Natural killer cell treated with Interleukin-12 subunit alpha and Interleukin-12 subunit beta and Interleukin-15 and Interleukin-18, amount 100 ng/mL, for 72 hours (primary cell): ENCODE measurements around the gene PALLD. TPM values are rescaled to one million over a fixed set of nuclear protein-coding genes. Genes with fewer than 3 reads are reported as not detected.
A peak's percentile ranks its signal among the peaks of the same experiment; 100 is the strongest.

Experiments used
- ATAC-seq, 2 donors: fragments of 150-1000 bp; cut with Tn5 transposase in 1 of 2; sonication (Bioruptor Pico), chemical (Tn5 transposase) in 1 of 2; 2 replicates each; pipeline ENCODE4 v1.10.0; 2021
- DNase-seq: peaks from one replicate; pipeline ENCODE4 v3.0.0; 2022; ENCODE audit warnings: low spot score
- H3K27ac Mint-ChIP-seq, 2 donors: 1 replicate in 1 of 2; 2 replicates in 1 of 2; pipeline ENCODE4 v1.8.0; 2022; ENCODE audit warnings: mixed read lengths in 2 of 2, mild to moderate bottlenecking in 1 of 2, moderate library complexity in 1 of 2
- H3K27me3 Mint-ChIP-seq, 2 donors: 1 replicate in 1 of 2; 2 replicates in 1 of 2; pipeline ENCODE4 v1.8.0; 2022; ENCODE audit warnings: mixed read lengths in 2 of 2
- H3K36me3 Mint-ChIP-seq: one replicate; pipeline ENCODE4 v1.8.0; 2022; ENCODE audit warnings: mixed read lengths
- H3K4me1 Mint-ChIP-seq, 2 donors: 1 replicate in 1 of 2; 2 replicates in 1 of 2; pipeline ENCODE4 v1.8.0; 2022; ENCODE audit warnings: low read depth in 2 of 2, mixed read lengths in 2 of 2, mild to moderate bottlenecking in 1 of 2
- H3K4me3 Mint-ChIP-seq: one replicate; pipeline ENCODE4 v1.8.0; 2022; ENCODE audit warnings: mixed read lengths
- H3K9me3 Mint-ChIP-seq: 2 replicates; pipeline ENCODE4 v1.8.0; 2022; ENCODE audit warnings: mixed read lengths
- total RNA-seq, 2 donors: library from RNA; stranded (reverse); gene quantifications; one replicate each; pipeline ENCODE4 v1.2.3, GENCODE V29; 2022

Gene PALLD
- total RNA-seq, 2 donors from 2014 or later = 0.52 to 11.0 TPM

DNA sequence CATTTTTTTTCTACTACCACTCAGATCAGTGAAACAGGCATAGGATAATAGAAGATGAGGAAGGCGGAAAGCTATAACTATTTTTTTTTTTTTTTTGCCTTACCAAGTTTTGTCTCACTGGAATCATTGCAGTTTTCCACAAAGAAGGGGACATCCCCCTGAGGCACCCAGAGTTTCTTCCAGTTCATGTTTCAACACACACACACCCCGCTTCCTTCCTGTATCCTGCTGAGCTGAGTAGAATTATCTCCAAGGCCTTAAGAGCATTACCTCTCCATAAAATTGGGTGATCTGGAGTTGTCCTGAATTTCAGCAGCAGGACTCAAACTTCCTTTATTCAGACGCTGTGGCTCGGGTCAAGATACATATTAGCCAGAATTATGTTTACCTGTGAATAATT lies 111.9 kb downstream of the PALLD start:
- H3K27ac Mint-ChIP-seq = no peak overlapping the region
- no peak for DNase-seq
- H3K4me3 Mint-ChIP-seq = no peak overlapping the region
- peaks cover 19 to 20% of the 10 kb centered on the region in 2 donors for H3K27me3 Mint-ChIP-seq
- H3K4me1 Mint-ChIP-seq = no peaks in the 10 kb centered on the region
- no peaks in the 10 kb centered on the region for H3K9me3 Mint-ChIP-seq
- no peak for ATAC-seq
- no peaks in the 10 kb centered on the region for H3K36me3 Mint-ChIP-seq

DNA sequence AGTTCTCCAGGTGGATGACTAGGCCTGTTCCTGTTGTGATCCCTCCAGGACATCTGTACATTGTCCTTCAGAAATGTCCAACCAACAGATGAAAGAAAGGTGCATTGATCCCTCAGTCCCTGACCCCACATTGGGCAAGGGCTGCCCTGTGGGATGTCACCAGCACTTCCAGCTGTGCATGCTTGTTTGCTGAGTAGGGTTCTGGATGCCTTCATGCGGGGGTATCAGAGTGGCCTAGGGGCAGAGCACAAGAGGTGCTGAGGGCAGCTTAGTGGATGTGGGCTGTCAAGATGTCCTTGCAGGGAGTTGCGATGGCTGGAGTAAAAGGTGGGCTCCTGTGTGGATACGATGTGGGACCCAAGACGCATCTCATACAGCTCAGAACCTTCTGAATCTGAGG lies 112.5 kb downstream of the PALLD start:
- no peak for DNase-seq
- Mint-ChIP-seq H3K4me1 (no peaks in the 10 kb centered on the region), H3K27ac (no peak overlapping the region), H3K9me3 (no peaks in the 10 kb centered on the region), H3K4me3 (no peak overlapping the region), H3K27me3 (peaks cover 19 to 20% of the 10 kb centered on the region in 2 donors), H3K36me3 (no peaks in the 10 kb centered on the region)
- peak in 1 of 2 donors; percentile 48 for ATAC-seq

- Mint-ChIP-seq H3K27me3 (peaks cover 19 to 20% of the 10 kb centered on the region in 2 donors), H3K9me3 (no peaks in the 10 kb centered on the region), H3K4me1 (no peaks in the 10 kb centered on the region), H3K4me3 (no peak overlapping the region), H3K27ac (no peak overlapping the region), H3K36me3 (no peaks in the 10 kb centered on the region)
- no peak for ATAC-seq
- no peak for DNase-seq
These were observed 114.2 kb downstream of the PALLD start for GRCh38 chr4:168610911-168611530.

DNA sequence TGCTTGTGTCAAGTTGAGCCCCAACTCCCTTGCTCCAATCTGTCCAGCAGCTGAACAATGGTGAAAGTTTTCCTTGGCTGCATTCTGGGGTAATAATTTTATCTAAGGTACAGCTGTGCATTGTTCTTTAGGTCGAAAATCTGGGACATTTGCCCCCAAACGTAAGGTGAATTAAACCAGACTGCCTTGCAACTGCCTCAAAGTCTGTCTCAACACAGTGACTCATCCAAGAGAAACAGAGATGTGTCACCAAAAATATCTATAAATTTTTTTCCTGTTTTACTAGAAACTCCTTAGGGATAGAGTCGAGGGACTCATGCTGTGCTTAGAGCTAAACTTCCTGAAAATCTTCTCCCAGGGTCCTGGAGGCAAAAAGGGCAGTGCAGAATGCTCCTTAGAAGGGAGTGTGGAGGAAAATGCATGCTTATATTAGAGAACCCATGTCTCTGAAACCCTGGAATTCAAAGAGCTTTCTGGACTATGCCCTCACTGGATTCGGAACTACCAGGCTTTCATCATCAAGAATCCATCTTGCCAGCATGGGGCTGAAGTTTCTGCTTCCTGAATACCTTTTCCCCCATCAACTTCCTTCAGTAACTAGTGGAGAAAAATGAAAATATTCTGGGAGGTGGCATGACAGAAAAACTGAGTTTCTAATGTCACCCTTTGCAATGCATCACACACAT lies 115.7 kb downstream of the PALLD start:
- Mint-ChIP-seq H3K36me3 (no peaks in the 10 kb centered on the region), H3K9me3 (no peaks in the 10 kb centered on the region), H3K27ac (no peak overlapping the region), H3K4me1 (no peaks in the 10 kb centered on the region), H3K4me3 (no peak overlapping the region), H3K27me3 (peaks cover 14 to 19% of the 10 kb centered on the region in 2 donors)
- ATAC-seq (no peak), DNase-seq (no peak)

GRCh38 chr4:168613869-168614268 lies 117.0 kb downstream of the PALLD start:
- ATAC-seq (no peak), DNase-seq (no peak)
- Mint-ChIP-seq H3K4me3 (no peak overlapping the region), H3K4me1 (no peaks in the 10 kb centered on the region), H3K27me3 (peaks cover 13 to 18% of the 10 kb centered on the region in 2 donors), H3K36me3 (no peaks in the 10 kb centered on the region), H3K9me3 (no peaks in the 10 kb centered on the region), H3K27ac (no peak overlapping the region)

- no peaks in the 10 kb centered on the region for H3K9me3 Mint-ChIP-seq
- H3K4me3 Mint-ChIP-seq = no peak overlapping the region
- H3K36me3 Mint-ChIP-seq = no peaks in the 10 kb centered on the region
- no peaks in the 10 kb centered on the region for H3K4me1 Mint-ChIP-seq
- H3K27me3 Mint-ChIP-seq = peaks cover 19 to 21% of the 10 kb centered on the region in 2 donors
- DNase-seq (no peak), ATAC-seq (no peak)
- no peak overlapping the region for H3K27ac Mint-ChIP-seq
These were observed 117.6 kb downstream of the PALLD start for GRCh38 chr4:168614281-168615057.

DNA sequence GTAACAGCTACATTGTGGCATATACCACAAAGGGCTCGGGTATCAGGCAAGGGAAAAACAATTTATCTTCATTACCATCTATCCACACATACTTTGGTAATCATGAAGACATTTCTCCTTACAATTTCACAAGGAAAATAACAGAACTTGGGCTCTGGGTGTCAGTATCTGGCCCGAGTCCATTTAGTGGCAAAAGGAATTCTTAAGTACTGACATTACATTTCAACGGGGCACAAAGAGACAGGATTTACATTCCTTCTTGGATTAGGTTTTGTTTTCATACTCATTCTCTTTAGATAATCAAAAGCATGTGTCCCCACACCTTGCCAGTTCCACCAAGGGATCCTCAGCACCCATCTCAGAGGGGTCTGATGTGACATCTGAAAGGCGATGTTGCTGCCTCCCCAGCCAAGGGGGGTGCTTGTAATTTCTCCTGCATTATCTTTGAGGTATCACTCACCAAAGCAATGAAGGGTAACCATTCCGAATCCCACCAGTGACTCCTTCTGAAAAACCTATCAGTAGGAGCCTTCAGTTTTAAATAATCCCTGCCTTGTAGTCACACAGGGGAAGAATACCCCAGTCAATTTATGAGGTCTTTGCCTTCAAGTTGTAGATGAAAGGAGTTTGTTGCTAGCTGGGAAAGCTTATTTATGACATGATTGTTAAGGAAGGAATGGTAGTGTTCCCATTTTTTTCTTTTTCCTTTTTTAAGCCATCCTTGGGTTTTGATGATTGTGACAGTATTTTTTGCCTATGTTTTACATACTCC lies 118.6 kb downstream of the PALLD start:
- H3K4me3 Mint-ChIP-seq = no peak overlapping the region
- peaks cover 16 to 20% of the 10 kb centered on the region in 2 donors for H3K27me3 Mint-ChIP-seq
- no peaks in the 10 kb centered on the region for H3K36me3 Mint-ChIP-seq
- ATAC-seq (no peak), DNase-seq (no peak)
- no peaks in the 10 kb centered on the region for H3K9me3 Mint-ChIP-seq
- no peak overlapping the region for H3K27ac Mint-ChIP-seq
- no peaks in the 10 kb centered on the region for H3K4me1 Mint-ChIP-seq

DNA sequence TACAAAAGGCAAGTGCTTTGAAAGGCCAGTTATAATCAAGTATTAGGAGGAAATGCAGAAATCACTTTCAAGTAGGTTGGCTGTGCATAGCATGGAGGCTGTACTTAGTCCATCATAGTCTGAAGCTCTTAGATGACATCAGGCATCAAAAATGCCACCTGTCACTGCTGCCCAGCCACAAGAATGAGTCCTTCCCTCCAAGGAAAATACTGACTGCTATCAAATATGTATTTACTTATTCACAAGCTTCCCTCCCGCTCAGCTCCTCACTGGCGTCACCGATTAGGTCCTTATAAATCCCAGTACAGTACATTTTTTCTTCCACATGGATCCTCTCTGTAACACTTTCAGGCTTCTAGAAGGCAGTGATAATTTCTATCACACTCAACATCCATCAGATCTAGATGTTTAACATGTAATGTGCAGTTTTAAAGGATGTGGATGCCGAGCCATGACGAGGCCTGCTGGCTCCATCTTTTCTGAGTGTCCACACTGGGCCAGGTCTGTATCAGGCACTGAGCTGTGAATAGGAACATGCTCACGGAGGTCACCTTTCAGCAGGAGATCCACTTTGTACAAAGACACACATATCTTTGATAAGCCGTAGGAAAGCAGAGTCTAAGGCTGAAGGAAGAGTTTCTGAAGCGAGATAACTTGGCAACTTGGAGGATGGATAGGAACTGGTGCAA lies 121.9 kb downstream of the PALLD start:
- no peaks in the 10 kb centered on the region for H3K4me1 Mint-ChIP-seq
- H3K27me3 Mint-ChIP-seq = peaks cover 20 to 35% of the 10 kb centered on the region in 2 donors
- no peak overlapping the region for H3K4me3 Mint-ChIP-seq
- no peak for ATAC-seq
- no peaks in the 10 kb centered on the region for H3K36me3 Mint-ChIP-seq
- no peak for DNase-seq
- H3K9me3 Mint-ChIP-seq = no peaks in the 10 kb centered on the region
- H3K27ac Mint-ChIP-seq = no peak overlapping the region

DNA sequence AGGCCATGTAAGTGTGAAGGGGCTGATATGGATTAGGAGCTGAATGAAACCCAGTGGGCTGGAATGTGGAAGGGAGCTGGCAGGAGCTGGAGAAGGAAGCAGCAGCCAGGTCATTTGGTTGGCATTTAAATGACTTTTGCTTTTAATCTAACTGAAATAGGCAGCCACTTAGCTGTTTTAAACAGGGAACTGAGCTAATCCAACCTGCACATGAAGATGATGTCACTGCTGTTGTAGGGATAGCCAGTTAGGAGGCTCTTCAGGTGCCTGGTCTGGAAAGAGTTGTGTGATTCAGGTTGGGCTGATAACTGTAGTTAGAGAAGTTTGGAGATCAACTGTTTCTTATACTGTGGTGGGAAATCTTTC lies 122.4 kb downstream of the PALLD start:
- peaks cover 23 to 40% of the 10 kb centered on the region in 2 donors for H3K27me3 Mint-ChIP-seq
- H3K9me3 Mint-ChIP-seq = no peaks in the 10 kb centered on the region
- no peak for DNase-seq
- no peak for ATAC-seq
- no peaks in the 10 kb centered on the region for H3K4me1 Mint-ChIP-seq
- H3K27ac Mint-ChIP-seq = no peak overlapping the region
- H3K36me3 Mint-ChIP-seq = no peaks in the 10 kb centered on the region
- no peak overlapping the region for H3K4me3 Mint-ChIP-seq

GRCh38 chr4:168621806-168622589 lies 125.1 kb downstream of the PALLD start:
- H3K27me3 Mint-ChIP-seq = peaks cover 28 to 47% of the 10 kb centered on the region in 2 donors
- no peak overlapping the region for H3K4me3 Mint-ChIP-seq
- H3K4me1 Mint-ChIP-seq = no peaks in the 10 kb centered on the region
- no peak for ATAC-seq
- no peaks in the 10 kb centered on the region for H3K36me3 Mint-ChIP-seq
- no peaks in the 10 kb centered on the region for H3K9me3 Mint-ChIP-seq
- no peak for DNase-seq
- H3K27ac Mint-ChIP-seq = no peak overlapping the region

DNA sequence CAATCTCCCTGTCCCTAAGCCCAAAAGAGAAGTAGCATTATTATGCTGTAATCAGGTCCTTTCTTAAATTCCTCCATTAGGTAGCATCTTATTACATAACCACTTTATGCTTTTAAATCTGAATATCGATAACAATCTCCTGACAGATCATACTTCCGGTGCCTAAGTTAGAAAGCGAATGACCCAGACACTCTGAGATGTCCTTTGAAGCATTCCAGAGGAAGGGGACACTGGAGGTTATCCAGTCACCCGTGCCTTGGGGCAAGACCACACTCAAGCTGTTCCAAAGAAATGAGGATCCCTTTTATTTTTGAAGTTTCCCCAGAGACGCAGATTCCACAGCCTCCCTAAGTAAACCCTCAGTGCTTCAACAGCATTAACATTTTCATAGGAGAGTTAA lies 125.7 kb downstream of the PALLD start:
- H3K36me3 Mint-ChIP-seq = no peaks in the 10 kb centered on the region
- no peak for DNase-seq
- no peak overlapping the region for H3K4me3 Mint-ChIP-seq
- no peaks in the 10 kb centered on the region for H3K9me3 Mint-ChIP-seq
- H3K4me1 Mint-ChIP-seq = no peaks in the 10 kb centered on the region
- ATAC-seq = no peak
- H3K27ac Mint-ChIP-seq = no peak overlapping the region
- H3K27me3 Mint-ChIP-seq = peaks cover 28 to 47% of the 10 kb centered on the region in 2 donors

DNA sequence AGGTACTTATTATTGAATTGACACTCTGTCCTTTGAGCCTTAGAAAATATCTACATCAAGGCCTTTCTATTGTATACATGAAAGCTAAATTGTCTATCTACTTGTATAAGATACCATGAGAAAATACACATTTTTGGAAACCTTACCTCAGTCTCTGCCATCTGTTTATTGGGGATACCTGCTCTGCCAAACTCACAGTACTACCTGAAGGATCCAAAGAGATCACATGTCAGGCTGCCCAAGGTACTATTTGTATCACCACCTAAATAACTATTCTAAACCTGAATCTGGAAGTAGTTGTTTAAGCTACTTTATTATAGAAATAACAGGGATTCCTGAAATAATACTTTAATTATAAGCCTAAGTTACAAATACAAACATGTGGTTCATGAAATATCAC lies 126.2 kb downstream of the PALLD start:
- Mint-ChIP-seq H3K9me3 (no peaks in the 10 kb centered on the region), H3K27me3 (peaks cover 28 to 50% of the 10 kb centered on the region in 2 donors)
- no peak for ATAC-seq

GRCh38 chr4:168623484-168623883 lies 126.6 kb downstream of the PALLD start:
- H3K27me3 Mint-ChIP-seq = peaks cover 31 to 55% of the 10 kb centered on the region in 2 donors
- no peak for DNase-seq
- H3K9me3 Mint-ChIP-seq = no peaks in the 10 kb centered on the region
- no peak for ATAC-seq
- H3K4me1 Mint-ChIP-seq = no peaks in the 10 kb centered on the region
- H3K36me3 Mint-ChIP-seq = no peaks in the 10 kb centered on the region
- H3K4me3 Mint-ChIP-seq = no peak overlapping the region
- H3K27ac Mint-ChIP-seq = no peak overlapping the region

More for the DNA sequence above, 126.2 kb downstream of the PALLD start:
- no peak for DNase-seq
- no peak overlapping the region for H3K27ac Mint-ChIP-seq
- no peaks in the 10 kb centered on the region for H3K4me1 Mint-ChIP-seq
- H3K4me3 Mint-ChIP-seq = no peak overlapping the region
- H3K36me3 Mint-ChIP-seq = no peaks in the 10 kb centered on the region
